HepG2 (cell line): Measurements from ENCODE around the gene OTOP2. TPM values are rescaled to one million over a fixed set of nuclear protein-coding genes. Genes with fewer than 3 reads are reported as not detected.
"Not testable (repeated sequence)": the region's sequence is repeated elsewhere in the genome, so short reads cannot be mapped to it uniquely, and the experiment has no call there.

Experiments
- ATAC-seq: fragments of 200-7000 bp; cut with Tn5 transposase; 3 replicates; pipeline ENCODE4 v1.9.1; 2020; ENCODE audit warnings: mild to moderate bottlenecking, moderate library complexity
- BruUV-seq: library from RNA; stranded (reverse); fragments of 400-500 nt; replicated peaks from 2 replicates; lab custom pipeline; 2021; lab: Mats Ljungman, UMichigan
- CTCF ChIA-PET: fragments of 300-600 bp; formaldehyde crosslinking; extraction: SDS; loops from one replicate; lab custom pipeline; 2021; ENCODE audit warnings: low total read pairs, inconsistent platforms, low intra/inter-chr PET ratio; lab: Yijun Ruan, JAX
- POLR2A ChIA-PET: fragments of 350-600 bp; sonication (Branson Sonifier 250); formaldehyde crosslinking; loops from one replicate; lab custom pipeline; 2020; ENCODE audit warnings: antibody characterized with exemption, inconsistent platforms; lab: Yijun Ruan, JAX
- DNase-seq: peaks from one replicate; pipeline ENCODE4 v3.0.0-alpha.2; 2015; ENCODE audit warnings: low spot score
- FAIRE-seq: peaks from 3 replicates; lab custom pipeline; 2011; peaks lifted over from hg19 to GRCh38; lab: Jason Lieb, UNC
- H2AFZ ChIP-seq: one replicate; pipeline ENCODE4 v1.6.1; 2011; ENCODE audit warnings: low read length, inconsistent platforms
- H3K27ac ChIP-seq: fragments of 300-600 bp; 3 replicates; pipeline ENCODE4 v1.8.0; 2011; ENCODE audit warnings: mixed run types, mild to moderate bottlenecking, mixed read lengths, low read length, inconsistent platforms; ENCODE audit not compliant: insufficient read depth; ENCODE audit errors: extremely low read length
- H3K27me3 ChIP-seq, 2 experiments: fragments of 200-600 bp in 1 of 2; 2 replicates in 1 of 2; 3 replicates in 1 of 2; pipeline versions ENCODE4 v1.6.0 to v1.8.0; 2011; ENCODE audit warnings: low read length in 2 of 2, mild to moderate bottlenecking in 2 of 2, moderate library complexity in 2 of 2, inconsistent platforms in 1 of 2; ENCODE audit not compliant: insufficient read depth in 2 of 2, control insufficient read depth in 1 of 2
- H3K36me3 ChIP-seq, 2 experiments: fragments of 200-600 bp in 1 of 2; replicated peaks in 1 of 2; 2 replicates in 1 of 2; 3 replicates in 1 of 2; pipeline versions ENCODE4 v1.5.1 to v1.8.0; 2011; ENCODE audit warnings: low read length in 2 of 2, inconsistent platforms in 1 of 2; ENCODE audit not compliant: insufficient read depth in 2 of 2, control insufficient read depth in 1 of 2
- H3K4me1 ChIP-seq: 2 replicates; pipeline ENCODE4 v1.5.1; 2012; ENCODE audit warnings: low read length, inconsistent platforms; ENCODE audit not compliant: insufficient read depth
- H3K4me2 ChIP-seq: 2 replicates; pipeline ENCODE4 v1.6.0; 2011; ENCODE audit warnings: low read depth, low read length, inconsistent platforms
- H3K4me3 ChIP-seq, 3 experiments: fragments of 200-600 bp in 1 of 3; sonication (generic), shearing (Covaris generic) in 1 of 3; replicated peaks in 1 of 3; 2 replicates each; pipeline ENCODE4 v1.5.1; 2011 to 2016; ENCODE audit warnings: low read length in 3 of 3, inconsistent platforms in 2 of 3, low read depth in 2 of 3, mild to moderate bottlenecking in 2 of 3, control low read depth in 1 of 3, mixed read lengths in 1 of 3; ENCODE audit not compliant: insufficient read depth in 1 of 3
- H3K79me2 ChIP-seq: one replicate; pipeline ENCODE4 v1.6.1; 2011; ENCODE audit warnings: low read length, inconsistent platforms; ENCODE audit not compliant: insufficient read depth
- H3K9ac ChIP-seq: 2 replicates; pipeline ENCODE4 v1.6.0; 2011; ENCODE audit warnings: mild to moderate bottlenecking, low read depth, low read length, inconsistent platforms; ENCODE audit not compliant: insufficient read depth
- H3K9me3 ChIP-seq: 2 replicates; pipeline ENCODE4 v1.5.1; 2012; ENCODE audit warnings: mild to moderate bottlenecking, low read length
- H4K20me1 ChIP-seq: 2 replicates; pipeline ENCODE4 v1.6.0; 2011; ENCODE audit warnings: inconsistent platforms, mild to moderate bottlenecking, low read length, moderate library complexity; ENCODE audit not compliant: insufficient read depth
- CREBL2 ChIP-seq: sonication (generic); formaldehyde crosslinking; IDR thresholded peaks from 2 replicates; pipeline ENCODE4 v1.8.1; 2023; ENCODE audit warnings: missing genetic modification reagents, mild to moderate bottlenecking, borderline replicate concordance
- MAF1 ChIP-seq: sonication (generic); formaldehyde crosslinking; IDR thresholded peaks from 2 replicates; pipeline ENCODE4 v1.5.0; 2020; ENCODE audit warnings: missing genetic modification reagents, borderline replicate concordance
- NFIC ChIP-seq: IDR thresholded peaks from 2 replicates; pipeline ENCODE4 v1.6.1; 2012; ENCODE audit warnings: mild to moderate bottlenecking, low read length, inconsistent platforms
- PHF21A ChIP-seq: sonication (generic); formaldehyde crosslinking; IDR thresholded peaks from 2 replicates; pipeline ENCODE4 v1.5.0; 2020; ENCODE audit warnings: mild to moderate bottlenecking, missing genetic modification reagents
- ZNF496 ChIP-seq: sonication (generic); formaldehyde crosslinking; IDR thresholded peaks from 2 replicates; pipeline ENCODE4 v1.8.1; 2023; ENCODE audit warnings: mild to moderate bottlenecking, moderate library complexity, missing genetic modification reagents; ENCODE audit not compliant: insufficient replicate concordance
- WGBS: methylation state at CpG from one replicate; pipeline ENCODE4 v1.1.6; 2017; ENCODE audit warnings: low lambda C conversion rate; 5-methylcytosine and 5-hydroxymethylcytosine counted together
- in situ Hi-C: cut with HindIII; loops from 2 replicates; pipeline ENCODE4 v1.10.0; 2017; ENCODE audit warnings: low pct_unique_long_range_greater_than_20kb; ENCODE audit not compliant: extremely low pct_ligation_motif_present
- intact Hi-C: fragments of 100-400 bp; cut with micrococcal nuclease; formaldehyde crosslinking; loops from one replicate; pipeline ENCODE4 v1.10.0; 2022; ENCODE audit not compliant: unreplicated experiment
- polyA plus RNA-seq, 8 experiments: library from polyadenylated mRNA; depleted of rRNA in 3 of 8; stranded (reverse) in 7 of 8; unstranded in 1 of 8; fragments of >200 nt; fragmentation: Illumina TruSeq in 4 of 8; extraction: Trizol in 4 of 8; gene quantifications; 2 replicates each; pipeline versions ENCODE4 v1.2.1 to v1.2.3, GENCODE V29; 2011 to 2016; ENCODE audit warnings: low read depth in 4 of 8, missing spikeins in 1 of 8, mixed read lengths in 1 of 8; ENCODE audit not compliant: insufficient read depth in 1 of 8
- total RNA-seq, 5 experiments: library from RNA; depleted of rRNA; stranded (reverse); fragments of >200 nt; fragmentation: Illumina TruSeq; extraction: Trizol; gene quantifications; 2 replicates each; pipeline ENCODE4 v1.2.3, GENCODE V29; 2016; ENCODE audit warnings: low read depth in 1 of 5
- TF ChIP-seq, protein P1 (sequence below): sonication (generic); formaldehyde crosslinking; IDR thresholded peaks from 2 replicates; pipeline ENCODE4 v1.5.0; 2020; ENCODE audit warnings: missing genetic modification reagents, mild to moderate bottlenecking, borderline replicate concordance

Gene OTOP2
- total and polyA plus RNA-seq, 2 of the 13 experiments (the other 11 are each of a cell fraction or from before 2014, with no cell fraction given), result not detected

GRCh38 chr17:74968361-74968780, 44.3 kb downstream of the OTOP2 start:
- Histone ChIP-seq H4K20me1 (no peaks in the 10 kb centered on the region), H2AFZ (no peak overlapping the region), H3K4me1 (peaks cover 37% of the 10 kb centered on the region), H3K79me2 (no peaks in the 10 kb centered on the region), H3K27ac (no peak overlapping the region), H3K9ac (no peak overlapping the region), H3K9me3 (no peaks in the 10 kb centered on the region), H3K4me3 (no peak overlapping the region), H3K27me3 (peaks cover 3 to 27% of the 10 kb centered on the region in 2 experiments; a peak in 4 of 5 replicates), H3K4me2 (no peak overlapping the region), H3K36me3 (no peaks in the 10 kb centered on the region)
- no peak for TF ChIP-seq CREBL2 (CRISPR knock-in tag)
- TF ChIP-seq ZNF496 (CRISPR knock-in tag), result no peak
- TF ChIP-seq PHF21A (CRISPR knock-in tag), result no peak
- no peak for TF ChIP-seq NFIC
- TF ChIP-seq, protein P1, sequence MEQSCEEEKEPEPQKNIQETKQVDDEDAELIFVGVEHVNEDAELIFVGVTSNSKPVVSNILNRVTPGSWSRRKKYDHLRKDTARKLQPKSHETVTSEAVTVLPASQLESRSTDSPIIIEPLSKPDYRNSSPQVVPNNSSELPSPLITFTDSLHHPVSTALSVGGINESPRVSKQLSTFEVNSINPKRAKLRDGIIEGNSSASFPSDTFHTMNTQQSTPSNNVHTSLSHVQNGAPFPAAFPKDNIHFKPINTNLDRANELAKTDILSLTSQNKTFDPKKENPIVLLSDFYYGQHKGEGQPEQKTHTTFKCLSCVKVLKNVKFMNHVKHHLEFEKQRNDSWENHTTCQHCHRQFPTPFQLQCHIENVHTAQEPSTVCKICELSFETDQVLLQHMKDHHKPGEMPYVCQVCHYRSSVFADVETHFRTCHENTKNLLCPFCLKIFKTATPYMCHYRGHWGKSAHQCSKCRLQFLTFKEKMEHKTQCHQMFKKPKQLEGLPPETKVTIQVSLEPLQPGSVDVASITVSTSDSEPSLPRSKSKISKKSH (CRISPR knock-in tag), result 0 out of 2 replicates have a peak, but pooled peaks have one; percentile 42
- POLR2A ChIA-PET, result no interaction called here
- FAIRE-seq, result no peak
- intact Hi-C loops (no loop called here), in situ Hi-C loops (loop anchor here (10.0 kb wide), 1 partner anchor 446 kb away; no protein-coding TSS in a partner anchor)
- WGBS, result 37% methylated on average over 4 of the region's 5 CpGs
- ATAC-seq, result no peak
- no TSS peak for BruUV-seq
- CTCF ChIA-PET, result interaction anchor here (1.6 kb wide), 1 partner anchor 10 kb away, joined by 3 read pairs; no protein-coding TSS in a partner anchor
- DNase-seq, result no peak

DNA sequence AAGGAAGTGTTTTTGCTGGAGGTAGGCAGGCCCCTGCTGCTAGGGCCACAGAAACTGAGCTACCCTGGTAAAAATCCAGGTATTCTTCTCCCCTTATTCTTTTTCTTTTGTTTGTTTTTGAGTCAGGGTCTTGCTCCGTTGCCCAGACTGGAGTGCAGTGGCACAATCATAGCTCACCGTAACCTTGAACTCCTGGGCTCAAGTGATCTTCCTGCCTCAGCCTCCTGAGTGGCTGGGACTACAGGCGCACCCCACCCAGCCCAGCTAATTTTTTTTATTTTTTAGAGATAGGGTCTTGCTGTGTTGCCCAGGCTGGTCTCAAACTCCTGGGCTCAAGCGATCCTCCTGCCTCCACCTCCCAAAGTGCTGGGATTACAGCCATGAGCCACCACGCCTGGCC, 45.4 kb downstream of the OTOP2 start:
- H2AFZ ChIP-seq, H3K27ac ChIP-seq, H3K79me2 ChIP-seq, H3K9me3 ChIP-seq, POLR2A ChIA-PET, ATAC-seq, H3K4me2 ChIP-seq, CTCF ChIA-PET, H3K36me3 ChIP-seq, H3K4me3 ChIP-seq, H3K9ac ChIP-seq, FAIRE-seq, DNase-seq, intact Hi-C loops, H4K20me1 ChIP-seq, BruUV-seq: not testable (repeated sequence)
- 67% methylated on average over 5 of the region's 5 CpGs for WGBS
- Histone ChIP-seq H3K4me1 (peaks cover 42% of the 10 kb centered on the region), H3K27me3 (peaks cover 3 to 32% of the 10 kb centered on the region in 2 experiments; a peak in 4 of 5 replicates)
- 0 out of 2 replicates have a peak, but pooled peaks have one; percentile 3 for TF ChIP-seq MAF1 (CRISPR knock-in tag)
- in situ Hi-C loops, result loop anchor here (10.0 kb wide), 1 partner anchor 445 kb away; no protein-coding TSS in a partner anchor
